Measurements from ENCODE around the gene ARHGDIB. TPM values are rescaled to one million over a fixed set of nuclear protein-coding genes. Genes with fewer than 3 reads are reported as not detected.

Gene ARHGDIB
- total and polyA plus RNA-seq, 2 donors (not counting 1 experiment from before 2014, with no cell fraction given): 8.3 to 43.7 TPM

GRCh38 chr12:15000575-15000974 lies 39.2 kb upstream of the ARHGDIB start:
- Histone ChIP-seq H3K9ac (ENCODE audit: insufficient read depth, low read length) (no peak overlapping the region), H3K36me3 (ENCODE audit: control insufficient read depth, insufficient read depth, low read length) (no peaks in the 10 kb centered on the region), H3K27ac (ENCODE audit: insufficient read depth, low read length) (no peak overlapping the region), H3K4me3 (replicated peaks in 1 of 4; ENCODE audit: control extremely low read depth in 1 of 4, insufficient read depth in 1 of 4, low read depth in 3 of 4, low read length in 4 of 4) (no peak overlapping the region), H3K4me2 (ENCODE audit: extremely low read depth, insufficient read depth, low read length) (no peak overlapping the region), H3K79me2 (ENCODE audit: control insufficient read depth, insufficient read depth, low read length) (no peaks in the 10 kb centered on the region), H3K27me3 (ENCODE audit: control insufficient read depth, insufficient read depth, low read length) (peaks cover 3% of the 10 kb centered on the region), H2AFZ (ENCODE audit: low read length) (no peak overlapping the region), H4K20me1 (ENCODE audit: control insufficient read depth, extremely low read depth, insufficient read depth, low read length) (no peaks in the 10 kb centered on the region), H3K9me3 (ENCODE audit: control insufficient read depth, insufficient read depth, low read depth, low read length) (no peaks in the 10 kb centered on the region), H3K4me1 (ENCODE audit: control insufficient read depth, extremely low read depth, insufficient read depth, low read length) (no peaks in the 10 kb centered on the region)
- no peak for TF ChIP-seq CTCF (conservative IDR thresholded peaks at IDR 0.05 in 1 of 2, IDR thresholded peaks at IDR 0.05 in 1 of 2; ENCODE audit: low read depth in 1 of 2, low read length in 2 of 2)
- no peak for TF ChIP-seq EZH2 (IDR thresholded peaks at IDR 0.05; ENCODE audit: low read length, missing control alignments)
- no peak for DNase-seq (ENCODE audit: low read depth in 2 of 2)

GRCh38 chr12:14999695-15000365 lies 38.4 kb upstream of the ARHGDIB start:
- H3K4me1 ChIP-seq (ENCODE audit: control insufficient read depth, extremely low read depth, insufficient read depth, low read length): no peaks in the 10 kb centered on the region
- H3K79me2 ChIP-seq (ENCODE audit: control insufficient read depth, insufficient read depth, low read length): no peaks in the 10 kb centered on the region
- peaks cover 3% of the 10 kb centered on the region for H3K27me3 ChIP-seq (ENCODE audit: control insufficient read depth, insufficient read depth, low read length)
- H3K4me2 ChIP-seq (ENCODE audit: extremely low read depth, insufficient read depth, low read length): no peak overlapping the region
- no peak overlapping the region for H2AFZ ChIP-seq (ENCODE audit: low read length)
- TF ChIP-seq CTCF (conservative IDR thresholded peaks at IDR 0.05 in 1 of 2, IDR thresholded peaks at IDR 0.05 in 1 of 2; ENCODE audit: low read depth in 1 of 2, low read length in 2 of 2): no peak
- TF ChIP-seq EZH2 (IDR thresholded peaks at IDR 0.05; ENCODE audit: low read length, missing control alignments): no peak
- no peaks in the 10 kb centered on the region for H4K20me1 ChIP-seq (ENCODE audit: control insufficient read depth, extremely low read depth, insufficient read depth, low read length)
- no peak overlapping the region for H3K27ac ChIP-seq (ENCODE audit: insufficient read depth, low read length)
- H3K4me3 ChIP-seq (replicated peaks in 1 of 4; ENCODE audit: control extremely low read depth in 1 of 4, insufficient read depth in 1 of 4, low read depth in 3 of 4, low read length in 4 of 4): no peak overlapping the region
- no peaks in the 10 kb centered on the region for H3K36me3 ChIP-seq (ENCODE audit: control insufficient read depth, insufficient read depth, low read length)
- H3K9me3 ChIP-seq (ENCODE audit: control insufficient read depth, insufficient read depth, low read depth, low read length): no peaks in the 10 kb centered on the region
- DNase-seq (ENCODE audit: low read depth in 2 of 2): peak in 1 of 2 donors; percentile 21
- no peak overlapping the region for H3K9ac ChIP-seq (ENCODE audit: insufficient read depth, low read length)

GRCh38 chr12:14999021-14999694 lies 37.8 kb upstream of the ARHGDIB start:
- H3K4me3 ChIP-seq (replicated peaks in 1 of 4; ENCODE audit: control extremely low read depth in 1 of 4, insufficient read depth in 1 of 4, low read depth in 3 of 4, low read length in 4 of 4): no peak overlapping the region

More at GRCh38 chr12:14999021-14999694, 37.8 kb upstream of the ARHGDIB start:
- Histone ChIP-seq H3K9me3 (ENCODE audit: control insufficient read depth, insufficient read depth, low read depth, low read length) (no peaks in the 10 kb centered on the region), H3K79me2 (ENCODE audit: control insufficient read depth, insufficient read depth, low read length) (no peaks in the 10 kb centered on the region), H2AFZ (ENCODE audit: low read length) (no peak overlapping the region), H3K4me1 (ENCODE audit: control insufficient read depth, extremely low read depth, insufficient read depth, low read length) (no peaks in the 10 kb centered on the region), H3K9ac (ENCODE audit: insufficient read depth, low read length) (no peak overlapping the region), H3K27ac (ENCODE audit: insufficient read depth, low read length) (no peak overlapping the region), H3K4me2 (ENCODE audit: extremely low read depth, insufficient read depth, low read length) (no peak overlapping the region), H3K36me3 (ENCODE audit: control insufficient read depth, insufficient read depth, low read length) (no peaks in the 10 kb centered on the region), H3K27me3 (ENCODE audit: control insufficient read depth, insufficient read depth, low read length) (peaks cover under 1% of the 10 kb centered on the region), H4K20me1 (ENCODE audit: control insufficient read depth, extremely low read depth, insufficient read depth, low read length) (no peaks in the 10 kb centered on the region)
- peak; percentile 4 to 82 for DNase-seq (ENCODE audit: low read depth in 2 of 2)
- TF ChIP-seq EZH2 (IDR thresholded peaks at IDR 0.05; ENCODE audit: low read length, missing control alignments): no peak
- no peak for TF ChIP-seq CTCF (conservative IDR thresholded peaks at IDR 0.05 in 1 of 2, IDR thresholded peaks at IDR 0.05 in 1 of 2; ENCODE audit: low read depth in 1 of 2, low read length in 2 of 2)

All from fibroblast of lung (primary cell).